ENCODE data around the gene CC2D1A.

The CC2D1A gene

GRCh38 chr19:13880059-13881043 lies 25.6 kb upstream of the CC2D1A start:
- peak; percentile 98 for DNase-seq

- DNase-seq, result no peak
These were observed 24.7 kb upstream of the CC2D1A start for GRCh38 chr19:13881251-13881691.

GRCh38 chr19:13881692-13882418 lies 24.1 kb upstream of the CC2D1A start:
- DNase-seq, result no peak

GRCh38 chr19:13882419-13882795 lies 23.6 kb upstream of the CC2D1A start:
- DNase-seq, result no peak

- DNase-seq, result no peak
These were observed 23.2 kb upstream of the CC2D1A start for GRCh38 chr19:13882836-13883235.

- DNase-seq, result no peak
These were observed 22.4 kb upstream of the CC2D1A start for GRCh38 chr19:13883516-13884064.

- DNase-seq, result no peak
These were observed 21.0 kb upstream of the CC2D1A start for GRCh38 chr19:13884726-13885591.

GRCh38 chr19:13885826-13886365 lies 20.1 kb upstream of the CC2D1A start:
- no peak for DNase-seq

GRCh38 chr19:13887018-13887436 lies 19.0 kb upstream of the CC2D1A start:
- no peak for DNase-seq

GRCh38 chr19:13887517-13887916 lies 18.5 kb upstream of the CC2D1A start:
- no peak for DNase-seq

- no peak for DNase-seq
These were observed 17.7 kb upstream of the CC2D1A start for GRCh38 chr19:13888281-13888680.

GRCh38 chr19:13890136-13890535 lies 15.9 kb upstream of the CC2D1A start:
- DNase-seq, result no peak

GRCh38 chr19:13892870-13893269 lies 13.1 kb upstream of the CC2D1A start:
- DNase-seq, result no peak

- no peak for DNase-seq
These were observed 11.4 kb upstream of the CC2D1A start for GRCh38 chr19:13894552-13894951.

GRCh38 chr19:13896227-13896626 lies 9.8 kb upstream of the CC2D1A start:
- no peak for DNase-seq

- no peak for DNase-seq
These were observed 6.6 kb upstream of the CC2D1A start for GRCh38 chr19:13899393-13899792.

- DNase-seq, result no peak
These were observed 6.0 kb upstream of the CC2D1A start for GRCh38 chr19:13899912-13900584.

GRCh38 chr19:13902993-13903555 lies 2.9 kb upstream of the CC2D1A start:
- DNase-seq, result no peak

- DNase-seq, result no peak
These were observed 512 bp downstream of the CC2D1A start for GRCh38 chr19:13906521-13906904.

GRCh38 chr19:13906910-13907309 lies 909 bp downstream of the CC2D1A start:
- no peak for DNase-seq

- DNase-seq, result no peak
These were observed 2.7 kb downstream of the CC2D1A start for GRCh38 chr19:13908674-13909073.

All from T1000 (cell line).